ENCODE results near the gene FBXO28.

- TF ChIP-seq, protein P1, sequence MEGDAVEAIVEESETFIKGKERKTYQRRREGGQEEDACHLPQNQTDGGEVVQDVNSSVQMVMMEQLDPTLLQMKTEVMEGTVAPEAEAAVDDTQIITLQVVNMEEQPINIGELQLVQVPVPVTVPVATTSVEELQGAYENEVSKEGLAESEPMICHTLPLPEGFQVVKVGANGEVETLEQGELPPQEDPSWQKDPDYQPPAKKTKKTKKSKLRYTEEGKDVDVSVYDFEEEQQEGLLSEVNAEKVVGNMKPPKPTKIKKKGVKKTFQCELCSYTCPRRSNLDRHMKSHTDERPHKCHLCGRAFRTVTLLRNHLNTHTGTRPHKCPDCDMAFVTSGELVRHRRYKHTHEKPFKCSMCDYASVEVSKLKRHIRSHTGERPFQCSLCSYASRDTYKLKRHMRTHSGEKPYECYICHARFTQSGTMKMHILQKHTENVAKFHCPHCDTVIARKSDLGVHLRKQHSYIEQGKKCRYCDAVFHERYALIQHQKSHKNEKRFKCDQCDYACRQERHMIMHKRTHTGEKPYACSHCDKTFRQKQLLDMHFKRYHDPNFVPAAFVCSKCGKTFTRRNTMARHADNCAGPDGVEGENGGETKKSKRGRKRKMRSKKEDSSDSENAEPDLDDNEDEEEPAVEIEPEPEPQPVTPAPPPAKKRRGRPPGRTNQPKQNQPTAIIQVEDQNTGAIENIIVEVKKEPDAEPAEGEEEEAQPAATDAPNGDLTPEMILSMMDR (IDR thresholded peaks at IDR 0.05): no peak
- TF ChIP-seq POLR2A (IDR thresholded peaks at IDR 0.05): no peak
- no peak for TF ChIP-seq POLR2AphosphoS5 (IDR thresholded peaks at IDR 0.05)
These were observed 61.7 kb downstream of the FBXO28 start for GRCh38 chr1:224175617-224176016.

Measured in breast epithelium (tissue), 3 donors.